Activated T-cell treated with anti-CD3 and anti-CD28 coated beads for 4 hours (primary cell): ENCODE measurements around the gene ACSM4.

Experiments used
- DNase-seq: peaks from one replicate; pipeline ENCODE4 v3.0.0-alpha.2; 2020

Gene ACSM4

GRCh38 chr12:7344833-7345606, 41.1 kb downstream of the ACSM4 start:
- DNase-seq = no peak

GRCh38 chr12:7346551-7347225, 42.8 kb downstream of the ACSM4 start:
- DNase-seq = no peak

GRCh38 chr12:7349418-7349817, 45.5 kb downstream of the ACSM4 start:
- no peak for DNase-seq

- DNase-seq = no peak
Measured at GRCh38 chr12:7351177-7351576, 47.3 kb downstream of the ACSM4 start.

- no peak for DNase-seq
Measured at GRCh38 chr12:7352661-7353060, 48.8 kb downstream of the ACSM4 start.

GRCh38 chr12:7354529-7354928, 50.7 kb downstream of the ACSM4 start:
- DNase-seq = no peak

- DNase-seq = no peak
Measured at GRCh38 chr12:7361265-7361664, 57.4 kb downstream of the ACSM4 start.

- DNase-seq = no peak
Measured at GRCh38 chr12:7362734-7363133, 58.9 kb downstream of the ACSM4 start.

- DNase-seq = no peak
Measured at GRCh38 chr12:7369274-7369729, 65.4 kb downstream of the ACSM4 start.

- DNase-seq = no peak
Measured at GRCh38 chr12:7373226-7373625, 69.4 kb downstream of the ACSM4 start.

- no peak for DNase-seq
Measured at GRCh38 chr12:7374423-7375144, 70.7 kb downstream of the ACSM4 start.

GRCh38 chr12:7375145-7375543, 71.3 kb downstream of the ACSM4 start:
- no peak for DNase-seq

- no peak for DNase-seq
Measured at GRCh38 chr12:7376196-7376595, 72.3 kb downstream of the ACSM4 start.
